HCT116 (cell line): ENCODE data around the gene P4HTM. TPM values are rescaled to one million over a fixed set of nuclear protein-coding genes. Genes with fewer than 3 reads are reported as not detected.

ENCODE experiments used
- ATAC-seq: fragments of 200-7000 bp; cut with Tn5 transposase; 2 replicates; pipeline ENCODE4 v1.9.1; 2020; ENCODE audit warnings: mild to moderate bottlenecking, moderate library complexity
- BruUV-seq: library from RNA; stranded (reverse); fragments of 400-500 nt; replicated peaks from 2 replicates; lab custom pipeline; 2021; lab: Mats Ljungman, UMichigan
- CTCF ChIA-PET: fragments of 300-600 bp; sonication (Branson Sonifier 250); formaldehyde crosslinking; loops from one replicate; lab custom pipeline; 2021; ENCODE audit warnings: antibody characterized with exemption; lab: Charles Lee
- POLR2A ChIA-PET: fragments of 300-600, 350-600 bp; sonication (Branson Sonifier 250); formaldehyde crosslinking; loops from one replicate; lab custom pipeline; 2021; ENCODE audit warnings: antibody characterized with exemption; lab: Charles Lee
- RAD21 ChIA-PET, 2 experiments: fragments of 300-600 bp; sonication (Branson Sonifier 250); formaldehyde crosslinking; loops; one replicate each; lab custom pipeline; 2023; ENCODE audit warnings: low total read pairs in 2 of 2; ENCODE audit not compliant: uncharacterized antibody in 2 of 2, unreplicated experiment in 2 of 2, low non-redundant PET in 1 of 2; lab: Charles Lee
- DNase-seq: peaks from one replicate; pipeline ENCODE4 v3.0.0-alpha.2; 2010; ENCODE audit warnings: low read depth, low spot score
- H2AFZ ChIP-seq: fragments of 200-600 bp; shearing (Covaris generic), sonication (generic); 2 replicates; pipeline ENCODE4 v1.6.1; 2017; ENCODE audit warnings: low read depth, mixed run types, mixed read lengths, antibody characterized with exemption, low read length; ENCODE audit not compliant: poor library complexity, severe bottlenecking
- H3K27ac ChIP-seq: 2 replicates; pipeline ENCODE4 v1.5.1; 2012; ENCODE audit warnings: low read depth, low read length
- H3K27me3 ChIP-seq: fragments of 200-600 bp; sonication (generic); 2 replicates; pipeline ENCODE4 v1.6.1; 2016; ENCODE audit warnings: mixed run types, low read length, mixed read lengths; ENCODE audit not compliant: insufficient read depth
- H3K36me3 ChIP-seq, 2 experiments: fragments of 200-500 bp in 1 of 2; fragments of 200-600 bp in 1 of 2; sonication (Bioruptor generic) in 1 of 2; sonication (generic) in 1 of 2; 2 replicates each; pipeline versions ENCODE4 v1.5.1 to v1.6.1; 2014 to 2016; ENCODE audit warnings: low read length in 2 of 2, inconsistent platforms in 1 of 2, mixed read lengths in 1 of 2, mixed run types in 1 of 2; ENCODE audit not compliant: insufficient read depth in 2 of 2, control insufficient read depth in 1 of 2
- H3K4me1 ChIP-seq, 2 experiments: fragments of 200-600 bp in 1 of 2; sonication (generic) in 1 of 2; 2 replicates each; pipeline versions ENCODE4 v1.5.1 to v1.6.1; 2012 to 2017; ENCODE audit warnings: low read length in 2 of 2, inconsistent platforms in 1 of 2, mild to moderate bottlenecking in 1 of 2, mixed read lengths in 1 of 2, mixed run types in 1 of 2, moderate library complexity in 1 of 2; ENCODE audit not compliant: insufficient read depth in 2 of 2, control insufficient read depth in 1 of 2
- H3K4me2 ChIP-seq: fragments of 200-600 bp; sonication (generic); 2 replicates; pipeline ENCODE4 v1.6.1; 2017; ENCODE audit warnings: mixed run types, low read length, mixed read lengths
- H3K4me3 ChIP-seq, 2 experiments: fragments of 200-600 bp in 1 of 2; sonication (generic) in 1 of 2; replicated peaks in 1 of 2; 2 replicates each; pipeline ENCODE4 v1.5.1; 2011 to 2016; ENCODE audit warnings: low read length in 2 of 2, control low read depth in 1 of 2, low read depth in 1 of 2, mild to moderate bottlenecking in 1 of 2, mixed read lengths in 1 of 2, mixed run types in 1 of 2
- H3K79me2 ChIP-seq: fragments of 200-600 bp; sonication (generic); 2 replicates; pipeline ENCODE4 v1.6.1; 2017; ENCODE audit warnings: mild to moderate bottlenecking, mixed run types, low read length, moderate library complexity, mixed read lengths; ENCODE audit not compliant: insufficient read depth
- H3K9ac ChIP-seq: fragments of 200-600 bp; sonication (generic); 2 replicates; pipeline ENCODE4 v1.6.1; 2016; ENCODE audit warnings: low read length, mixed read lengths
- H3K9me2 ChIP-seq: fragments of 200-600 bp; sonication (generic), shearing (Covaris generic); 2 replicates; pipeline ENCODE4 v1.6.1; 2017; ENCODE audit warnings: mixed run types, mild to moderate bottlenecking, moderate library complexity; ENCODE audit not compliant: insufficient read depth
- H3K9me3 ChIP-seq, 2 experiments: fragments of 200-500 bp in 1 of 2; fragments of 200-600 bp in 1 of 2; sonication (Bioruptor generic) in 1 of 2; sonication (generic) in 1 of 2; 2 replicates each; pipeline ENCODE4 v1.6.1; 2014 to 2017; ENCODE audit warnings: low read length in 2 of 2, mixed read lengths in 2 of 2, inconsistent platforms in 1 of 2, low read depth in 1 of 2, mild to moderate bottlenecking in 1 of 2, mixed run types in 1 of 2, moderate library complexity in 1 of 2; ENCODE audit not compliant: control insufficient read depth in 1 of 2, insufficient read depth in 1 of 2
- H4K20me1 ChIP-seq: fragments of 200-600 bp; sonication (generic), shearing (Covaris generic); 2 replicates; pipeline ENCODE4 v1.6.1; 2017; ENCODE audit warnings: mixed run types, mild to moderate bottlenecking, moderate library complexity; ENCODE audit not compliant: insufficient read depth
- ATF3 ChIP-seq: IDR thresholded peaks from 2 replicates; pipeline ENCODE4 v1.6.1; 2012
- CEBPB ChIP-seq: IDR thresholded peaks from 2 replicates; pipeline ENCODE4 v1.6.1; 2012; ENCODE audit warnings: low read depth
- EGR1 ChIP-seq: IDR thresholded peaks from 2 replicates; pipeline ENCODE4 v1.6.1; 2012; ENCODE audit warnings: low read depth
- ELF1 ChIP-seq: IDR thresholded peaks from 2 replicates; pipeline ENCODE4 v1.6.1; 2012; ENCODE audit warnings: low read depth, borderline replicate concordance
- EZH2 ChIP-seq: fragments of 200-600 bp; sonication (generic); IDR thresholded peaks from 2 replicates; pipeline ENCODE4 v1.6.1; 2017; ENCODE audit warnings: antibody characterized with exemption, mixed run types
- EZH2phosphoT487 ChIP-seq: fragments of 200-600 bp; IDR thresholded peaks from 2 replicates; pipeline ENCODE4 v1.6.1; 2018; ENCODE audit warnings: antibody characterized with exemption, borderline replicate concordance
- FOSL1 ChIP-seq: IDR thresholded peaks from 2 replicates; pipeline ENCODE4 v1.6.1; 2012; ENCODE audit warnings: low read depth
- MAX ChIP-seq: IDR thresholded peaks from 2 replicates; pipeline ENCODE4 v1.6.1; 2012
- POLR2A ChIP-seq: IDR thresholded peaks from 2 replicates; pipeline ENCODE4 v1.7.0; 2011; ENCODE audit warnings: borderline replicate concordance; ENCODE audit not compliant: insufficient read depth, insufficient read length; ENCODE audit errors: extremely low read depth
- POLR2AphosphoS5 ChIP-seq: IDR thresholded peaks from 2 replicates; pipeline ENCODE4 v1.6.1; 2011; ENCODE audit warnings: mild to moderate bottlenecking, low read depth, low read length, moderate library complexity
- RAD21 ChIP-seq: IDR thresholded peaks from 2 replicates; pipeline ENCODE4 v1.6.1; 2012; ENCODE audit warnings: low read depth, mild to moderate bottlenecking
- REST ChIP-seq: IDR thresholded peaks from 2 replicates; pipeline ENCODE4 v1.6.1; 2012; ENCODE audit warnings: low read depth
- SIN3A ChIP-seq: IDR thresholded peaks from 2 replicates; pipeline ENCODE4 v1.6.1; 2012; ENCODE audit warnings: low read depth
- SP1 ChIP-seq: IDR thresholded peaks from 2 replicates; pipeline ENCODE4 v1.6.1; 2012; ENCODE audit warnings: low read depth
- TCF7L2 ChIP-seq: IDR thresholded peaks from 2 replicates; pipeline ENCODE4 v1.7.0; 2011; ENCODE audit warnings: borderline replicate concordance, inconsistent platforms; ENCODE audit not compliant: insufficient read depth, insufficient read length; ENCODE audit errors: extremely low read depth
- ZFX ChIP-seq: fragments of 450-650 bp; IDR thresholded peaks from 2 replicates; pipeline ENCODE4 v1.6.1; 2017
- ZNF274 ChIP-seq: fragments of 200-500 bp; sonication (Bioruptor generic); IDR thresholded peaks from 2 replicates; pipeline ENCODE4 v1.6.1; 2014; ENCODE audit warnings: mild to moderate bottlenecking, low read depth, low read length, inconsistent platforms
- intact Hi-C: fragments of 100-400 bp; cut with micrococcal nuclease; formaldehyde crosslinking; loops from 2 replicates; pipeline ENCODE4 v1.10.0; 2022
- total RNA-seq: library from RNA; stranded (reverse); gene quantifications from one replicate; pipeline ENCODE4 v1.2.1, GENCODE V29; 2021; ENCODE audit not compliant: unreplicated experiment
- TF ChIP-seq, protein P1 (sequence below), 3 experiments: fragments of 200-600 bp in 1 of 3; sonication (generic) in 1 of 3; IDR thresholded peaks in 2 of 3; conservative IDR thresholded peaks in 1 of 3; 2 replicates each; pipeline ENCODE4 v1.5.1; 2012 to 2017; ENCODE audit warnings: low read depth in 2 of 3, low read length in 2 of 3, antibody characterized with exemption in 1 of 3, borderline replicate concordance in 1 of 3, control low read depth in 1 of 3, mild to moderate bottlenecking in 1 of 3, mixed read lengths in 1 of 3, mixed run types in 1 of 3, moderate library complexity in 1 of 3; ENCODE audit not compliant: insufficient read depth in 1 of 3
- TF ChIP-seq, protein P2 (sequence below): IDR thresholded peaks from 2 replicates; pipeline ENCODE4 v1.6.1; 2011; ENCODE audit warnings: mild to moderate bottlenecking, low read length, moderate library complexity; ENCODE audit not compliant: insufficient replicate concordance; ENCODE audit errors: extremely low read depth

Gene P4HTM
- total RNA-seq, 1 experiment from 2014 or later: 60.5 TPM

DNA sequence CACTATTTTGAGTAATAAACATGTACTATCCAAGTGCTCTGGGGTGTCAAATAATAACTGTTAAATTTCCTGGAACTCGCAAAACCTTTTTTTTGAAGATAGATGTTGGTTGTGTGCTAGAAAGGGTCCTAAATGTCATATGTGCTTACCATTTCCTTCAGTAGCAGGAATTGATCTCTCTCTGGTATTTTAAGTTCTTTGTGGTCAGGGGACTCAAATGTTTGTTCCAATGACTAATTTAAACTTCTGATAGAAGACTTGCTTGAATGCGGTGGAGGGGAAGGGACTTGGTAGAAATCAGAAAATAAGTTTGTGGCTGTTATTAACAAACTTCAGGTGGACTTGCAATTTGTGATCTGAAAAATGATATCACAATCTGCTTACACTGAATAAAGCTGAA lies 44.6 kb upstream of the P4HTM start (continued):
- TF ChIP-seq CEBPB: no peak
- TF ChIP-seq EGR1: no peak
- no peak for TF ChIP-seq SP1
- no peak for TF ChIP-seq FOSL1
- TF ChIP-seq SIN3A: no peak
- TF ChIP-seq TCF7L2: no peak
- no peak for TF ChIP-seq EZH2phosphoT487
- no peak for TF ChIP-seq EZH2
- no peak for TF ChIP-seq ELF1
- no peak for TF ChIP-seq ZFX
- TF ChIP-seq POLR2A: no peak
- no peak for TF ChIP-seq ZNF274
- TF ChIP-seq RAD21: no peak

DNA sequence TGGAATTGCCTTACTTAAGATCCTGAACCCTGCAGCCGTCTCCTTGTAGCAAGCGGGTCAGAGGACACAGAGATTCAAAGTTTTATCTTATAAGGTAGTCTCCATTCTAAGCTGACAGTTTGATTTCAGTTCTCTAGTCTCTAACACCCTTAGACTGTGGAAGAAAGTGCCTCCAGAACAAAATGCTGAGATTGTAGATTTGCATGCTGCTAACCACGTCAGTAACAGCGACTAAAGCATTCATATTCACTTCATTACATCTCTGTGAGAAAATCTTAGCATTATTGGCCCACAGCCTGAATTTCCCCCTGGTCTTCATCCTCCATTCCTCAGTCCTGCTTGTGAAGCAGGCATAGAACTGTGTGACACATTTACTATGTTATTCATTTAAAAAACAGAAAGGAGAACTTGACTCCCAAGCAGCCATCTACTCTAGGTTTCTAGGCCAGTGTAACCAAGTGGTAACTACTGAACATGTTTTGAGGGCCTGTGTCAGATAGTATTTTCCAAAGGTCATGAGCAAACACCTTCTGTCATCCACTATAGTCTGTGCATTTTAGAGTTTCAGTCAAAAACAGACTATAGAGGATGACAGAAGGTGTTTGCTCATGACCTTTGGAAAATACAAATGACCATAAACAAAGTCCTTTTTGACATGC lies 44.0 kb upstream of the P4HTM start:
- ChIA-PET CTCF (no interaction called here), POLR2A (no interaction called here), RAD21 (no interaction called here)
- Histone ChIP-seq H3K36me3 (0 out of 4 replicates have a peak, but pooled peaks cover 0 to 5% of the 10 kb centered on the region in 2 experiments), H3K4me3 (no peak overlapping the region), H3K9ac (no peak overlapping the region), H3K27me3 (no peaks in the 10 kb centered on the region), H3K4me1 (no peaks in the 10 kb centered on the region), H2AFZ (no peak overlapping the region), H3K4me2 (no peak overlapping the region), H3K79me2 (peaks cover 89% of the 10 kb centered on the region), H3K9me2 (no peaks in the 10 kb centered on the region), H4K20me1 (peaks cover 7% of the 10 kb centered on the region; the same call in 1 of the 2 replicates), H3K27ac (no peak overlapping the region), H3K9me3 (no peaks in the 10 kb centered on the region)
- intact Hi-C loops: no loop called here
- ATAC-seq (no peak), DNase-seq (no peak)
- no TSS peak for BruUV-seq
- no peak for TF ChIP-seq ZFX
- TF ChIP-seq POLR2AphosphoS5: no peak
- TF ChIP-seq, protein P1, sequence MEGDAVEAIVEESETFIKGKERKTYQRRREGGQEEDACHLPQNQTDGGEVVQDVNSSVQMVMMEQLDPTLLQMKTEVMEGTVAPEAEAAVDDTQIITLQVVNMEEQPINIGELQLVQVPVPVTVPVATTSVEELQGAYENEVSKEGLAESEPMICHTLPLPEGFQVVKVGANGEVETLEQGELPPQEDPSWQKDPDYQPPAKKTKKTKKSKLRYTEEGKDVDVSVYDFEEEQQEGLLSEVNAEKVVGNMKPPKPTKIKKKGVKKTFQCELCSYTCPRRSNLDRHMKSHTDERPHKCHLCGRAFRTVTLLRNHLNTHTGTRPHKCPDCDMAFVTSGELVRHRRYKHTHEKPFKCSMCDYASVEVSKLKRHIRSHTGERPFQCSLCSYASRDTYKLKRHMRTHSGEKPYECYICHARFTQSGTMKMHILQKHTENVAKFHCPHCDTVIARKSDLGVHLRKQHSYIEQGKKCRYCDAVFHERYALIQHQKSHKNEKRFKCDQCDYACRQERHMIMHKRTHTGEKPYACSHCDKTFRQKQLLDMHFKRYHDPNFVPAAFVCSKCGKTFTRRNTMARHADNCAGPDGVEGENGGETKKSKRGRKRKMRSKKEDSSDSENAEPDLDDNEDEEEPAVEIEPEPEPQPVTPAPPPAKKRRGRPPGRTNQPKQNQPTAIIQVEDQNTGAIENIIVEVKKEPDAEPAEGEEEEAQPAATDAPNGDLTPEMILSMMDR (IDR thresholded peaks at IDR 0.05 in 2 of 3, conservative IDR thresholded peaks at IDR 0.05 in 1 of 3; ENCODE audit: borderline replicate concordance in 1 of 3, insufficient read depth in 1 of 3, low read depth in 2 of 3, low read length in 2 of 3): no peak
- TF ChIP-seq EZH2: no peak
- TF ChIP-seq MAX: no peak
- TF ChIP-seq ATF3: no peak
- TF ChIP-seq EZH2phosphoT487: no peak
- no peak for TF ChIP-seq ELF1
- TF ChIP-seq REST: no peak
- TF ChIP-seq, protein P2, sequence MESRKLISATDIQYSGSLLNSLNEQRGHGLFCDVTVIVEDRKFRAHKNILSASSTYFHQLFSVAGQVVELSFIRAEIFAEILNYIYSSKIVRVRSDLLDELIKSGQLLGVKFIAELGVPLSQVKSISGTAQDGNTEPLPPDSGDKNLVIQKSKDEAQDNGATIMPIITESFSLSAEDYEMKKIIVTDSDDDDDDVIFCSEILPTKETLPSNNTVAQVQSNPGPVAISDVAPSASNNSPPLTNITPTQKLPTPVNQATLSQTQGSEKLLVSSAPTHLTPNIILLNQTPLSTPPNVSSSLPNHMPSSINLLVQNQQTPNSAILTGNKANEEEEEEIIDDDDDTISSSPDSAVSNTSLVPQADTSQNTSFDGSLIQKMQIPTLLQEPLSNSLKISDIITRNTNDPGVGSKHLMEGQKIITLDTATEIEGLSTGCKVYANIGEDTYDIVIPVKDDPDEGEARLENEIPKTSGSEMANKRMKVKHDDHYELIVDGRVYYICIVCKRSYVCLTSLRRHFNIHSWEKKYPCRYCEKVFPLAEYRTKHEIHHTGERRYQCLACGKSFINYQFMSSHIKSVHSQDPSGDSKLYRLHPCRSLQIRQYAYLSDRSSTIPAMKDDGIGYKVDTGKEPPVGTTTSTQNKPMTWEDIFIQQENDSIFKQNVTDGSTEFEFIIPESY: no peak
